Smooth muscle cell (in vitro differentiated cells): ENCODE data around the gene SLC4A8. TPM values are rescaled to one million over a fixed set of nuclear protein-coding genes. Genes with fewer than 3 reads are reported as not detected.

ENCODE experiments used
- DNase-seq: peaks from one replicate; lab custom pipeline; 2025; ENCODE audit not compliant: unreplicated experiment; lab: John Stamatoyannopoulos, UW
- H2AFZ ChIP-seq: fragments of 200-600 bp; sonication (generic); 2 replicates; pipeline ENCODE4 v1.6.0; 2016; ENCODE audit warnings: antibody characterized with exemption, low read depth, mild to moderate bottlenecking
- H3F3A ChIP-seq: fragments of 200-600 bp; sonication (generic); 2 replicates; pipeline ENCODE4 v1.6.0; 2017; ENCODE audit warnings: antibody characterized with exemption, low read depth
- H3K27ac ChIP-seq: fragments of 200-600 bp; sonication (generic); 2 replicates; pipeline ENCODE4 v1.5.1; 2016; ENCODE audit warnings: low read depth, mild to moderate bottlenecking
- H3K27me3 ChIP-seq: fragments of 200-600 bp; sonication (generic); 2 replicates; pipeline ENCODE4 v1.6.1; 2016; ENCODE audit warnings: low read depth, mild to moderate bottlenecking
- H3K36me3 ChIP-seq: fragments of 200-600 bp; sonication (generic); 2 replicates; pipeline ENCODE4 v1.5.1; 2016; ENCODE audit warnings: low read depth
- H3K4me1 ChIP-seq: fragments of 200-600 bp; sonication (generic); 2 replicates; pipeline ENCODE4 v1.5.1; 2016; ENCODE audit warnings: low read depth
- H3K4me2 ChIP-seq: fragments of 200-600 bp; sonication (generic); 2 replicates; pipeline ENCODE4 v1.6.0; 2016; ENCODE audit warnings: mild to moderate bottlenecking
- H3K4me3 ChIP-seq: fragments of 200-600 bp; sonication (generic); 2 replicates; pipeline ENCODE4 v1.5.1; 2016; ENCODE audit warnings: mild to moderate bottlenecking
- H3K79me2 ChIP-seq: fragments of 200-600 bp; sonication (generic); 2 replicates; pipeline ENCODE4 v1.6.0; 2016; ENCODE audit warnings: low read depth, mild to moderate bottlenecking
- H3K9ac ChIP-seq: fragments of 200-600 bp; sonication (generic); 2 replicates; pipeline ENCODE4 v1.6.0; 2016; ENCODE audit warnings: low read depth
- H3K9me3 ChIP-seq: fragments of 200-600 bp; sonication (generic); replicated peaks from 2 replicates; pipeline ENCODE4 v1.5.1; 2016; ENCODE audit warnings: low read depth
- H4K20me1 ChIP-seq: fragments of 200-600 bp; sonication (generic); 2 replicates; pipeline ENCODE4 v1.6.0; 2016; ENCODE audit warnings: low read depth
- CTCF ChIP-seq: fragments of 200-600 bp; sonication (generic); IDR thresholded peaks from 2 replicates; pipeline ENCODE4 v1.5.1; 2017; ENCODE audit warnings: borderline replicate concordance, mild to moderate bottlenecking, antibody characterized with exemption; ENCODE audit not compliant: insufficient read depth, poor library complexity, severe bottlenecking
- WGBS: methylation state at CpG from one replicate; pipeline ENCODE4 v1.1.7; 2016; ENCODE audit warnings: low lambda C conversion rate; 5-methylcytosine and 5-hydroxymethylcytosine counted together
- polyA plus RNA-seq: library from polyadenylated mRNA; unstranded; fragments of >200 nt; fragmentation: Nextera tagmentation; extraction: Ambion mirVana; gene quantifications from 2 replicates; pipeline ENCODE4 v1.2.1, GENCODE V29; 2016
- total RNA-seq: library from RNA; depleted of rRNA; stranded (reverse); fragments of >200 nt; gene quantifications from 2 replicates; pipeline ENCODE4 v1.2.3, GENCODE V29; 2014

The SLC4A8 gene
- total and polyA plus RNA-seq, 2 experiments from 2014 or later, result 1.00 to 5.2 TPM

- Histone ChIP-seq H3K4me1 (no peaks in the 10 kb centered on the region), H3K4me3 (no peak overlapping the region), H4K20me1 (no peaks in the 10 kb centered on the region), H3K79me2 (peaks cover 4% of the 10 kb centered on the region), H3K9me3 (no peaks in the 10 kb centered on the region), H2AFZ (no peak overlapping the region), H3K9ac (no peak overlapping the region), H3K4me2 (peak overlapping the region; percentile 54), H3K27me3 (no peaks in the 10 kb centered on the region), H3K36me3 (no peaks in the 10 kb centered on the region), H3F3A (peaks cover 3% of the 10 kb centered on the region), H3K27ac (no peak overlapping the region)
- TF ChIP-seq CTCF, result no peak
- DNase-seq, result no peak
- 85% methylated on average over 3 of the region's 3 CpGs for WGBS
Measured at GRCh38 chr12:51413791-51414190, 10.8 kb upstream of the SLC4A8 start.

- H3K4me2 ChIP-seq, result no peak overlapping the region
- 97% methylated on average over 1 of the region's 1 CpG for WGBS
Measured at GRCh38 chr12:51415931-51416330, 8.7 kb upstream of the SLC4A8 start.

GRCh38 chr12:51417826-51418225 lies 6.8 kb upstream of the SLC4A8 start:
- no peak overlapping the region for H3K4me2 ChIP-seq
- H3K36me3 ChIP-seq, result no peaks in the 10 kb centered on the region
- H4K20me1 ChIP-seq, result no peaks in the 10 kb centered on the region
- H2AFZ ChIP-seq, result no peak overlapping the region
- peaks cover 4% of the 10 kb centered on the region for H3K4me1 ChIP-seq
- 33% methylated on average over 4 of the region's 4 CpGs for WGBS
- H3K27me3 ChIP-seq, result no peaks in the 10 kb centered on the region
- no peak overlapping the region for H3K4me3 ChIP-seq
- H3K9me3 ChIP-seq, result no peaks in the 10 kb centered on the region
- no peak overlapping the region for H3K9ac ChIP-seq
- no peak overlapping the region for H3K27ac ChIP-seq
- TF ChIP-seq CTCF, result no peak
- H3F3A ChIP-seq, result no peaks in the 10 kb centered on the region
- DNase-seq, result no peak
- no peaks in the 10 kb centered on the region for H3K79me2 ChIP-seq

More at GRCh38 chr12:51415931-51416330, 8.7 kb upstream of the SLC4A8 start:
- Histone ChIP-seq H3K9me3 (no peaks in the 10 kb centered on the region), H3K27me3 (no peaks in the 10 kb centered on the region), H2AFZ (no peak overlapping the region), H4K20me1 (no peaks in the 10 kb centered on the region), H3K27ac (no peak overlapping the region), H3K4me3 (no peak overlapping the region), H3K9ac (no peak overlapping the region), H3K36me3 (no peaks in the 10 kb centered on the region), H3K79me2 (peaks cover 4% of the 10 kb centered on the region), H3F3A (no peaks in the 10 kb centered on the region), H3K4me1 (peaks cover 4% of the 10 kb centered on the region)
- DNase-seq, result no peak
- no peak for TF ChIP-seq CTCF

- Histone ChIP-seq H3F3A (no peaks in the 10 kb centered on the region), H2AFZ (no peak overlapping the region), H3K9me3 (no peaks in the 10 kb centered on the region), H3K4me3 (no peak overlapping the region), H3K4me1 (peaks cover 7% of the 10 kb centered on the region), H4K20me1 (no peaks in the 10 kb centered on the region), H3K36me3 (no peaks in the 10 kb centered on the region), H3K9ac (no peak overlapping the region), H3K27me3 (no peaks in the 10 kb centered on the region), H3K4me2 (no peak overlapping the region), H3K79me2 (no peaks in the 10 kb centered on the region), H3K27ac (no peak overlapping the region)
- WGBS, result 44% methylated on average over 11 of the region's 11 CpGs
- DNase-seq, result no peak
- no peak for TF ChIP-seq CTCF
Measured at GRCh38 chr12:51419425-51420193, 5.0 kb upstream of the SLC4A8 start.
